ENCODE measurements around the gene SOWAHB.

- TF ChIP-seq CTCF (IDR thresholded peaks at IDR 0.05; ENCODE audit: poor library complexity), result no peak
- no peak for TF ChIP-seq EZH2phosphoT487 (IDR thresholded peaks at IDR 0.05; ENCODE audit: low read depth, severe bottlenecking, unreplicated experiment)
- no peak for TF ChIP-seq EZH2 (IDR thresholded peaks at IDR 0.05; ENCODE audit: borderline replicate concordance)
These were observed 6.8 kb upstream of the SOWAHB start for GRCh38 chr4:76904646-76905190.
